ENCODE measurements around the gene ITPA.

GRCh38 chr20:3248167-3248992 lies 39.1 kb downstream of the ITPA start:
- TF ChIP-seq CTCF (IDR thresholded peaks at IDR 0.05) (no peak), POLR2A (IDR thresholded peaks at IDR 0.05) (no peak)
